GM12874 (cell line): Measurements from ENCODE around the gene NOTCH1.

Experiments
- CTCF ChIP-seq: IDR thresholded peaks from 2 replicates; pipeline ENCODE4 v1.5.1; 2011; ENCODE audit warnings: low read depth, mild to moderate bottlenecking, control low read depth, low read length, moderate library complexity; ENCODE audit not compliant: insufficient read depth

Gene NOTCH1

GRCh38 chr9:136522314-136523237 lies 23.3 kb downstream of the NOTCH1 start:
- no peak for TF ChIP-seq CTCF

GRCh38 chr9:136521537-136521936 lies 24.3 kb downstream of the NOTCH1 start:
- no peak for TF ChIP-seq CTCF

GRCh38 chr9:136520053-136520540 lies 25.8 kb downstream of the NOTCH1 start:
- TF ChIP-seq CTCF = no peak

- no peak for TF ChIP-seq CTCF
Observed at GRCh38 chr9:136519263-136520052, 26.4 kb downstream of the NOTCH1 start.

- no peak for TF ChIP-seq CTCF
Observed at GRCh38 chr9:136518623-136519022, 27.2 kb downstream of the NOTCH1 start.

GRCh38 chr9:136517950-136518349 lies 27.9 kb downstream of the NOTCH1 start:
- no peak for TF ChIP-seq CTCF
